HG03139 (cell line): ENCODE measurements around the gene CNTNAP2.

ENCODE experiments used
- ATAC-seq: cut with Tn5 transposase; IDR thresholded peaks from one replicate; pipeline ENCODE4 v1.9.1; 2021; ENCODE audit not compliant: unreplicated experiment

CNTNAP2 gene

GRCh38 chr7:147885869-147886268 is 1769.3 kb downstream of the CNTNAP2 start:
- no peak for ATAC-seq

GRCh38 chr7:147894271-147894670 is 1777.7 kb downstream of the CNTNAP2 start:
- ATAC-seq = no peak

GRCh38 chr7:147896121-147896520 is 1779.5 kb downstream of the CNTNAP2 start:
- ATAC-seq = no peak

DNA sequence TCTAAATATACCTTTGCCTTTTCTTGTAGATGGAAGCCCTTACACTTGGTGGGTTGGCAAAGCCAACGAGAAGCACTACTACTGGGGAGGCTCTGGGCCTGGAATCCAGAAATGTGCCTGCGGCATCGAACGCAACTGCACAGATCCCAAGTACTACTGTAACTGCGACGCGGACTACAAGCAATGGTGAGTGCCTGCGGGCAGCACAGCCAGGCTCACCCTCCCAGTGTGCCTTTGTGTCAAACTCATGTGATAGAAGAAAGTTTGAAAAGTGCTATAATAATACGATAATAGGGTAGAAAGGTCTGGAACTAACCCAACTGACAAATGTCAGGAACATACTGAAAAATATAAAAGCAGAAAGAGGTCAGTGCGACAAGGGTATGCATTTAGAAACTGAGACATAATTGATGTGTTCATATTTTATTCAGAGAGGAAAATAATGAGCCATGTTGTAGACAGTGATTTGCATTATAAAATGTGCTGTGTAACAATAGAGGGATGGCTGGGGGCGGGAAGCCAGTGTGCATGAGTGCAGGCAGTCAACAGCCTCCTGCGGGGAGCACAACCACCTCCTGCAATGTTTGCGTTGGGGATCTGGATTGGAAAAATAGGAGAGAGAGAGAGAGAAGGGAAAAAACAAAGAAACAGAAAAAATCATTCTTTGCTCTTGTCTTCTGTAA is 1787.1 kb downstream of the CNTNAP2 start:
- ATAC-seq = no peak

- ATAC-seq = no peak
Measured at GRCh38 chr7:147904219-147904576, 1787.6 kb downstream of the CNTNAP2 start.

DNA sequence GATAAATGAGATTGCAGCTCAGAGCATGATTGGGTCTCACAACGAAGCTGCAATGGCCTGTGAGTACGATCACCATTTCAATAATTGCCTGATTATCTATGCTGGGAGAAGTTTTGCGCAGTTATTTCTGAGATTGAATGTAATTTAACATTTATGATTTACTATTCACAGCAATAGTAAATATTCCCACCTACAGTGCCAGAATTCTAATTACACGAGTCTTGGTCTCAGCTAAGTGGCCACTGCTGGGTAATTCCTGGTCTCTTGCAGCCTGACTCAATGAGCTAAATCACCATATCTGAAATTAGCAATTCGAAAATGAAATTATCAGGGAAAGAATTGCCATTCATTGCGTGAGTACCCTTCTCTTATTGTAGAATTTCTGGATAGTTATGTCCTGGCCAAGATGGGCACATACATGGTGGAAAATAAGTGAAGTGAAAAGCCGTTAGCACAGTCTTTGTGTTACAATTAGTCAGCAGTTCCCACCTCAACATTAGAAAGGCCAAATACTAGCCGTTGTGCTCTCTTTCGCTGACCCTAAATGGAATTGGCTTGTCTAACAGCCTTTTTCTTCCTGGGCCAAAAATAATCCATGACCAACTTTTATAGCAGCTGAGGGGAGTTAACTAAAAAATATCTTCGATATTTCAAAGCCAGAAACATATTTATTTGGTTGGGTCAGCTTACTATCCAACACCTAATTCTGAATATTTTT is 1793.0 kb downstream of the CNTNAP2 start:
- ATAC-seq = no peak

DNA sequence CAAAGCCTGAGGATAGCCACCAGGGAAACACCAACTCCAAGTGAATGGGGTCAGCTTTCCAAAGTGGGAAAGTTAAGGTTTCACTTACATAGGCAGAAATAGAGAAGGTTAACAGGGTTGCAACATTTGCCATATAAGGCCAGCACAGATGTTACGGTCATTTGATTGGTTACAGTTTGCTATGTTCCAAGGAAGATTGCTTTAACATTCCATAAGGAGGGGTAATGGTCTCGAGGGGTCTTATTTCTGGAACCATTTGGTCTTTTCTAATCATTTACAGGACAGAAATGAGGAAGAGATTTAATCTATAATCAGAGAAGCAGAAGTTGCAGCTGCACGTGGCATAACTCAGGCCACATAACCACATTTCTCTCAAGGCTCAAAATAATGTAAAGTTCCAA is 1794.6 kb downstream of the CNTNAP2 start:
- no peak for ATAC-seq

- no peak for ATAC-seq
Measured at GRCh38 chr7:147912291-147912690, 1795.7 kb downstream of the CNTNAP2 start.

GRCh38 chr7:147912946-147913638 is 1796.5 kb downstream of the CNTNAP2 start:
- ATAC-seq = no peak

DNA sequence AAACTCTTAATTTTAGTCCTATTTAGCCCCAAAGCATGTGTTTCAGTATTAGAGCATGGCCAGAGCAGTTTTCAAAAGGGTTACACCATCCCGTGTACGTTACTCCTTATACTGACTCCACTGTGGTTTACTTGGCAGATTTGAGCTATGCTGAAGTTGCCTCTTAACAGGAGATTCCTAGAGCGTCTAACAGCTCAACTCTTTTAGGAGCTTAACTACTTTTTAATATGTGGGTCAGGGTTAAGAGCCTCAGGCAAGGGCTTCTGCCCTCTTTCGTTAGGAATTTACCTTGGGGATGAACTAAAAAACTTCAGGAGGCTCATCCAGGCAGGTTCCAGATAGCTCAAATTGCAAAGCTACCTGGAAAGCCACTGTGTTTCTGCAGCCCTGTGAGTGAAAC is 1799.2 kb downstream of the CNTNAP2 start:
- no peak for ATAC-seq

- ATAC-seq = no peak
Measured at GRCh38 chr7:147916573-147916972, 1800.0 kb downstream of the CNTNAP2 start.

- no peak for ATAC-seq
Measured at GRCh38 chr7:147923841-147924240, 1807.2 kb downstream of the CNTNAP2 start.

- ATAC-seq = no peak
Measured at GRCh38 chr7:147937428-147937827, 1820.8 kb downstream of the CNTNAP2 start.

DNA sequence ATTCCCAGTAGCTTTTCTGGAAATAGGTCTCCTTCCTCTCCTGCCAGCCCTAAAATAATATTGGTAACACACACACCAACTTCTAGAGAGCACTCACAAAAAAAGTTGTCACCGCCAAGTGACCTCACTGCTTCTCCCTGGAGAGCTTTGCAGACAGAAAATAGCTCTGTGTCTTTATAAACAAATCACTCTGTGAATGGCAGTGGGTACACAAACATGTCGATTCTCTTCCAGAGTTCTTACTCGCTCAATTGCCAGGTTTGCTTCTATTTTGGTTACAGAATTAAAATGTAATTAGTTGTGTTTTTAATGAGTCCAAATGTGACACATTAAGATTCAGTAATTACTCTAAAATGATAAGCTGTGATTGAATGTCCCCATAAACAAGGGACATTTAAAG is 1824.8 kb downstream of the CNTNAP2 start:
- ATAC-seq = no peak

DNA sequence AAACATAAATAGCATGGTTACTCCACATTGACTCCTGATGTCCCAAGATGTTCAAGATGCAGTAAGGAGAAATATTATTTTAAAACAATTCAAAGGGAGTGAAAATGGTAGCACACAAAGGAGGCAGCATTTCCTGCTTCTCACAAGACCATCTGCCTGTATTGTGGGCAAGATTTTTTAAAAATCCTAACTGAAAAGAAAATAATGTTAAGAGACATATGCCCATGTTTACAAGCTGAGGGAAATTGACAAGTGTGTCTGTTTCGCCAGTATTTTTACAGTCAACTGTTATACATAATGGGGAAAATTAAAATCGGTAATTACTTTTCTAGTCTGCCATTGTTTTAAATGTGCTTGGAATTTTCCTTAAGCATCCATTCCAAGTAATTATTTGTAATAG is 1827.7 kb downstream of the CNTNAP2 start:
- no peak for ATAC-seq

DNA sequence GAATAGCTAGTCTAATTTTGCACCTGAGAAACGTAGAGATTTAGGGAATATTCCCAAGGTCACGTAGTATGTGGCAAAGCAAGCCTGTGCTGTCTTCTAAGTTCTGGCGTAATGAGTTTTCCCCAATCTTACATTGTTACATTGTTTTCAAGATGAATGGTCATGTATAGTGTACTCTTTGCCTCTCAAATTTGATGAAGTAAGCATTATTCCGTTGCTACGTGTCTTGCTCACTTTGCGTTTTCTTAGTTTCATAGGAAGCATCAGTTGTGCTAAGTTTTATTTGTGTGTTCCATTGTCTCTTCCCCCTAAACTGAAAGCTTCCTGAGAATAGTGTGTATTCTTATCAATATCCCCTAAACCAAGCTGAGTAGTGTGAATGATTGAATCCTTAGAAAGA is 1836.3 kb downstream of the CNTNAP2 start:
- no peak for ATAC-seq

DNA sequence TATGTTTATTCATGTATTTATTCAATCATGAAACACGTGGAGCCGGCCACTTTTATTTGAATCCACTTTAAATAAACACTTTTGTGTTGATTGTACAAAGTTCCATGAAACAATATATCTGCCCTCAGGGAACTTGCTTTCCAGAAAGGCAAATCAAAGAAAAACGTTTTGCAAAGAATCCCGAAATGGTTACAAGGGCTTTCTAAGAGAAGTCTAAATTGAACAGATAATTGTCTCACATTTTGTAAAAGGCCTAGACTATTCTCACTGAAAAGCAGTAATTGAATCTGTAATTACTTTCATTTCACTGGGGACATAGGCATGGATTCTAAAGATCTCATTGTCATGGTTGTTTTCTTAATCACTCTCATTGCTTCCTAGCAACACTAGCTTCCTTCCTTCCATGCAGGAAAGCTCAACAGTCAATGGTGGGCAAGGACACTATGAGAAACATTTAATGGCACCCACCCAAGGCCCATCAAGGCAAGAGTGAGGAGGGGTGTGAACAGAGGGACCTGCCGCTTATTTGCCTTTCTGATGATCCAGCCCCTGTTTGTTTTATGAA is 1851.5 kb downstream of the CNTNAP2 start:
- no peak for ATAC-seq

- ATAC-seq = no peak
Measured at GRCh38 chr7:147971606-147972110, 1855.1 kb downstream of the CNTNAP2 start.

GRCh38 chr7:147978201-147978600 is 1861.6 kb downstream of the CNTNAP2 start:
- no peak for ATAC-seq

- no peak for ATAC-seq
Measured at GRCh38 chr7:147978651-147979050, 1862.0 kb downstream of the CNTNAP2 start.
